GM06990 (cell line): ENCODE data around the gene OR52B6.
"Not testable (repeated sequence)": the region's sequence is repeated elsewhere in the genome, so short reads cannot be mapped to it uniquely, and the experiment has no call there.

Source experiments
- DNase-seq: peaks from one replicate; pipeline ENCODE4 v3.0.0-alpha.2; 2011; ENCODE audit not compliant: insufficient read length; ENCODE audit errors: extremely low read depth
- H3K27me3 ChIP-seq: replicated peaks from 2 replicates; pipeline ENCODE4 v1.6.0; 2011; ENCODE audit warnings: low read length; ENCODE audit not compliant: control insufficient read depth, insufficient read depth
- H3K36me3 ChIP-seq: 2 replicates; pipeline ENCODE4 v1.5.1; 2011; ENCODE audit warnings: low read length; ENCODE audit not compliant: control insufficient read depth, insufficient read depth
- H3K4me3 ChIP-seq: replicated peaks from 2 replicates; pipeline ENCODE4 v1.5.1; 2011; ENCODE audit warnings: low read depth, mild to moderate bottlenecking, control low read depth, low read length
- TF ChIP-seq, protein P1 (sequence below): IDR thresholded peaks from 2 replicates; pipeline ENCODE4 v1.5.1; 2011; ENCODE audit warnings: low read length, control low read depth, mild to moderate bottlenecking, inconsistent platforms; ENCODE audit not compliant: insufficient read depth, poor library complexity, severe bottlenecking

Gene OR52B6

DNA sequence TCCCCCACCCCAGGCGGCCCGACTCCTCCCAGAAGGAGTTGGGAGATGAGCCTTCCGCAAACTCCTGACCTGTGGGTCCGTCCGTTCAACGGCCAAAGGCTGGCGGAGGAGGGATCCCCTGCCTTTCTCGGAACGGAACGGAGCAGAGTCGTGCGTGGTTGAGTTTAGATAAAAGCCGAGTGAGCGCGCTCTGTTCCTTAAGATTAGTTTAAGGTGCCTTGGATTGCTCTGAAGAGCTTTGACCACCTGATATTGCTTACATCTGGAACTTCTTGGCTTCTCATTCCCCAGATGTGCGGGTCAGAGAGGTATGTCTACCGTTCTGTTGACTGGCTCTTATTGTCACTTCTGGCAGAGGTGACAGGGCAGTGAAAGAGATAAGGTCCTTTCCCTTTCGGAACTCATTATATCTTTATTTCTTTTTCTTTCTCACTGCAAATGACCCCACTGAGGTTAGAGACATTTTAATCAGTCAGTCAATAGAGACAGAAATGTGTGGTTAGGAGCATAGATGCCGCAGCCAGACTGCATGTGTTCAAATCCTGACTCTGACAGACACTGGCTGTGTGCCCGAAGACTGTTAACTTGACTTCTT lies 16.0 kb downstream of the OR52B6 start, which contains the start of gene TRIM6:
TRIM6 (plus strand) TSS at position 31 of the 595 bp plus-strand sequence; CDS start at position 292, 261 bp downstream.
- TF ChIP-seq, protein P1, sequence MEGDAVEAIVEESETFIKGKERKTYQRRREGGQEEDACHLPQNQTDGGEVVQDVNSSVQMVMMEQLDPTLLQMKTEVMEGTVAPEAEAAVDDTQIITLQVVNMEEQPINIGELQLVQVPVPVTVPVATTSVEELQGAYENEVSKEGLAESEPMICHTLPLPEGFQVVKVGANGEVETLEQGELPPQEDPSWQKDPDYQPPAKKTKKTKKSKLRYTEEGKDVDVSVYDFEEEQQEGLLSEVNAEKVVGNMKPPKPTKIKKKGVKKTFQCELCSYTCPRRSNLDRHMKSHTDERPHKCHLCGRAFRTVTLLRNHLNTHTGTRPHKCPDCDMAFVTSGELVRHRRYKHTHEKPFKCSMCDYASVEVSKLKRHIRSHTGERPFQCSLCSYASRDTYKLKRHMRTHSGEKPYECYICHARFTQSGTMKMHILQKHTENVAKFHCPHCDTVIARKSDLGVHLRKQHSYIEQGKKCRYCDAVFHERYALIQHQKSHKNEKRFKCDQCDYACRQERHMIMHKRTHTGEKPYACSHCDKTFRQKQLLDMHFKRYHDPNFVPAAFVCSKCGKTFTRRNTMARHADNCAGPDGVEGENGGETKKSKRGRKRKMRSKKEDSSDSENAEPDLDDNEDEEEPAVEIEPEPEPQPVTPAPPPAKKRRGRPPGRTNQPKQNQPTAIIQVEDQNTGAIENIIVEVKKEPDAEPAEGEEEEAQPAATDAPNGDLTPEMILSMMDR = no peak
- peak; percentile 11 for DNase-seq
- Histone ChIP-seq H3K36me3 (no peaks in the 10 kb centered on the region), H3K27me3 (no peaks in the 10 kb centered on the region), H3K4me3 (peak within 1 kb of the TSS; percentile 54)

DNA sequence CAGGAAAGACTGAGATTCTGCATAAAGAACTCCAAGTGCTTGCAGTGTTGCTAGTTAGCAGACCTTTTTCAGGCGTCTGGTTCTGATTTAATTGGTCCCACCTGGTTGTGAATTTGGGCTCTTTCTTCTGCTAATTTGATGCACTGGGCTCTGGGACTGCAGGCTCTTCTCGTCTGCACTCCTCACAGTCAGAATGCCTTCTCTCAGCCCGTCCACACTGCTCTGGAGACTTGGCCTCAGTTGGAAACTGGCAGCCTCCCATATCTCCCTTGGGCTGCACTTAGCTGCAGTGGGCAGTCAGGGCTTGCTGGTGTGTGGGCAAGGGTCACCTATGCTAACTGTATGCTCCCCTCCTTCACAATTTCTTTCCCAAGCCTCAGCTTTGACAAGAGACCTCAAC lies 17.3 kb downstream of the OR52B6 start:
- no peak for DNase-seq
- Histone ChIP-seq H3K27me3 (no peaks in the 10 kb centered on the region), H3K36me3 (no peaks in the 10 kb centered on the region), H3K4me3 (no peak overlapping the region)
- TF ChIP-seq, protein P1 = no peak

DNA sequence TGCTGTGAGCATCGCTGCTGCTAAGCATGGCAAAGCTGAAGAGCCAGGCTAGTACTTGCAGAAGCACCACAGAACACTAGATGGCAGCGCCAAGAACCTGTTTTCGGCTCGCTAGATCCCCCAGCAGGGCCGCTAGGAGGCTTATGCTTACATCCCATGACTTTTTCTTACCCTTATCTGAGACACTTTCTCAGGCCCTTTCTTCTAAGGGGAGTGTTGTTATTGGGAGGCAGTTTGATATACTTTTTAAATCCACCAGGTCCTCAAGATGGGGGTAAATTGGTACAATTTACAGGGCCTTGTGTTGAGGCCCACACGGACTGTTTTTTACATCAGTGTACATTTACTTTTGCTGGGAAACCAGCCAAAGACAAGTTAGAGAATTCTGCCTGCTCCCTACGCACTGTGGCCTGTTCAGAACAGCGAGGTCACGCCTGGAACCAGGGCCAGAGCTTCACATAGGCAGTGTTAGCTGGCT lies 19.7 kb downstream of the OR52B6 start:
- H3K27me3 ChIP-seq = no peaks in the 10 kb centered on the region
- peak; percentile 37 for DNase-seq
- TF ChIP-seq, protein P1 = peak; percentile 95
- no peak overlapping the region for H3K4me3 ChIP-seq
- no peaks in the 10 kb centered on the region for H3K36me3 ChIP-seq

DNA sequence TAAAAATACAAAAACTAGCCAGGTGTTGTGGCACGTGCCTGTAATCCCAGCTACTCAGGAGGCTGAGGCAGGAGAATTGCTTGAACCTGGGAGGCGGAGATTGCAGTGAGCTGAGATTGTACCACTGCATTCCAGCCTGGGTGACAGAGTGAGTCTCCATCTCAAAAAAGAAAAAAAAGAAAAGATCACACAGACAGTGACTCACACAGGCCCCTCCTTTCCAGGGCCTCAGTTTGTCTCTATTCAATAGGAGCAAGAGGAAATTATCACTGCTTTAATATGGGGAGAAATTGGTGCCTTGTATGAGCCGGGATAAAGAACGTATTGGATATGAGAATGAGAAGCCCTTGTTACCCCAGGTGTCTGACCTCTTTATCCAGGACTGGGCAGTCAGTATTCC lies 22.1 kb downstream of the OR52B6 start:
- not testable (repeated sequence) for H3K27me3 ChIP-seq, H3K36me3 ChIP-seq, DNase-seq

DNA sequence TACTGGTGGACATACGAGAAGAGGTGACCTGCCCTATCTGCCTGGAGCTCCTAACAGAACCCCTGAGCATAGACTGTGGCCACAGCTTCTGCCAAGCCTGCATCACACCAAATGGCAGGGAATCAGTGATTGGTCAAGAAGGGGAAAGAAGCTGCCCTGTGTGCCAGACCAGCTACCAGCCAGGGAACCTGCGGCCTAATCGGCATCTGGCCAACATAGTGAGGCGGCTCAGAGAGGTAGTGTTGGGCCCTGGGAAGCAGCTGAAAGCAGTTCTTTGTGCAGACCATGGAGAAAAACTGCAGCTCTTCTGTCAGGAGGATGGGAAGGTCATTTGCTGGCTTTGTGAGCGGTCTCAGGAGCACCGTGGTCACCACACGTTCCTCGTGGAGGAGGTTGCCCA lies 22.6 kb downstream of the OR52B6 start:
- no peak overlapping the region for H3K4me3 ChIP-seq
- no peak for DNase-seq
- no peaks in the 10 kb centered on the region for H3K27me3 ChIP-seq
- TF ChIP-seq, protein P1 = no peak
- no peaks in the 10 kb centered on the region for H3K36me3 ChIP-seq

More for the DNA sequence above, 22.1 kb downstream of the OR52B6 start:
- not testable (repeated sequence) for H3K4me3 ChIP-seq

DNA sequence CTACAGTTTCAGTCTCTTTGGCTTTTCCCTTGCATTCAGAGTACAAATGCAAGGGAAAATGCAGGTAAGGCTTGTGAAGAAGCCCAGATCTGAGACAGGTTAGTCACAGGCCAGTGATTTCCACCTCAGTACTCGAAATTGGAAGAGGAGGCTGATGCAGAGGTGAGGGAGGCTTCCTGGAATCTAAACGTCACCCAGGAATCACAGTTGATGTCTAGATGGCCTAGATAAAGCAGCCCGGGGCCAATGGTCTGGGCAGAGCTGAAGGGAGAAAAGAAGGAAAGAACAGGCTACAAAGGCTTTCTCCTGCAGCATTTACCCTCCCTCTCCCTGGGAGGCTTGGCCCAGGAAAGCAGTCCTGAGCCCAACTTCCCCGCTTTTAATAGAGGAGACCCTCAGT lies 24.2 kb downstream of the OR52B6 start:
- Histone ChIP-seq H3K36me3 (no peaks in the 10 kb centered on the region), H3K4me3 (no peak overlapping the region), H3K27me3 (no peaks in the 10 kb centered on the region)
- DNase-seq = no peak
- TF ChIP-seq, protein P1 = no peak
